ENCODE measurements around the gene DBNDD1.

DBNDD1 gene

GRCh38 chr16:90037276-90037675, 18.0 kb upstream of the DBNDD1 start:
- no peak for DNase-seq (ENCODE audit: extremely low read depth in 1 of 2, low read depth in 1 of 2)

- no peak for DNase-seq (ENCODE audit: extremely low read depth in 1 of 2, low read depth in 1 of 2)
These were observed 16.6 kb upstream of the DBNDD1 start for GRCh38 chr16:90035902-90036301.

DNA sequence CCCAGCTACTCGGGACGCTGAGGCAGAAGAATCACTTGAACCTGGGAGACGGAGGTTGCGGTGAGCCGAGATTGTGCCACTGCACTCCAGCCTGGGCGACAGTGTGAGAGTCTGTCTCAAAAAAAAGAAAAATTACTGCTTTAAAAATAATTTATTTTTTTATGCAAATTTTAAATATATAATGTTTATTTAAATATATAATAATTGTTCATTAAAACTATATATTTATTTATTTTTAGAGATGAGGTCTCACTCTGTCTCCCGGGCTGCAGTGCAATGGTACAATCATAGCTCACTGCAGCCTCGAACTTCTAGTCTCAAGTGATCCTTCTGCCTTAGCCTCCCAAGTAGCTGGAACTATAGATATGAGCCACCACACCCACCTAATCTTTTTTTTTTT, 15.2 kb upstream of the DBNDD1 start:
- DNase-seq (ENCODE audit: extremely low read depth in 1 of 2, low read depth in 1 of 2): no peak

DNA sequence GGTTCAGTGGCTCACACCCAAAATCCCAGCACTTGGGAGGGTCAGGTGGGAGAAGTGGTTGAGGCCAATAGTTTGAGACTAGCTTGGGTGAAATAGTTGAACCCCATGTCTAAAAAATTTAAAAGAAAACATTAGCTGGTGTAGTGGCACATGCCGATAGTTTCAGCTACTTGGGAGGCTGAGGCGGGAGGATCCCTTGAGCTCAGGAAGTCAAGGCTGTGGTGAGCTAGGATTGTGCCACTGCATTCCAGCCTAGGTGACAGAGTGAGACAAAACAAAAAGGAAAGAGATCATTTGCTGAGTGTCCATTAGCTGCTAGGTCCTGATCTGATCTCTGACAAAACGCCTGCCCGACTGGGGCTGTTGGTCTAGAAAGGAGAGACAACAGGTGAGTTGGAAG, 14.1 kb upstream of the DBNDD1 start:
- no peak for DNase-seq (ENCODE audit: extremely low read depth in 1 of 2, low read depth in 1 of 2)

DNA sequence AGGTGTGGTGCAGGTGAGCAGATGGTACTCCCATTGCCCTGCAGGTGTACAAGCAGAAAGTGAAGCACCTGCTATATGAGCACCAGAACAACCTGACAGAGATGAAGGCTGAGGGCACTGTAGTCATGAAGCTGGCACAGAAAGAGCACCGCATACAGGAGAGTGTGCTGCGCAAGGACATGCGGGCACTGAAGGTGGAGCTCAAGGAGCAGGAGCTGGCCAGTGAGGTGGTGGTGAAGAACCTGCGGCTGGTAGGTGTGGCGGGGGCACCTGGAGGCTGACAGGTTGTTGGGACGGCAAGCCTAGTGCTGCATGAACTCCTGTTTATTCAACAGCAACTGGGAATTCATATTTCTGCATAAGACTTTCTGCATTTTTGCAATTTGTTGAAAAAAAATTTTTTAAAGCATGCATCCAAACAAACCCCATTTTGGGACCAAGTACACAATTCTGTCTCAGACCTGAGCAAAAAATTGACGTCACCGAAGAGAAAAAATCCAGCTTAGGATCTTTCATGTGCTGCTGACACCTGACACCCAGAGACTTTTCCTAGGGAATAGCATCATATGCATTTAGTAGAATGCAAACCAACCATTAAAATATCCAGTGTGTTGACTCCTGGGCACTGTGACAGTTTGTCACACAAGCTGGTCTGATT, 13.5 kb upstream of the DBNDD1 start:
- no peak for DNase-seq (ENCODE audit: extremely low read depth in 1 of 2, low read depth in 1 of 2)

GRCh38 chr16:90031931-90032673, 12.8 kb upstream of the DBNDD1 start:
- no peak for DNase-seq (ENCODE audit: extremely low read depth in 1 of 2, low read depth in 1 of 2)

DNA sequence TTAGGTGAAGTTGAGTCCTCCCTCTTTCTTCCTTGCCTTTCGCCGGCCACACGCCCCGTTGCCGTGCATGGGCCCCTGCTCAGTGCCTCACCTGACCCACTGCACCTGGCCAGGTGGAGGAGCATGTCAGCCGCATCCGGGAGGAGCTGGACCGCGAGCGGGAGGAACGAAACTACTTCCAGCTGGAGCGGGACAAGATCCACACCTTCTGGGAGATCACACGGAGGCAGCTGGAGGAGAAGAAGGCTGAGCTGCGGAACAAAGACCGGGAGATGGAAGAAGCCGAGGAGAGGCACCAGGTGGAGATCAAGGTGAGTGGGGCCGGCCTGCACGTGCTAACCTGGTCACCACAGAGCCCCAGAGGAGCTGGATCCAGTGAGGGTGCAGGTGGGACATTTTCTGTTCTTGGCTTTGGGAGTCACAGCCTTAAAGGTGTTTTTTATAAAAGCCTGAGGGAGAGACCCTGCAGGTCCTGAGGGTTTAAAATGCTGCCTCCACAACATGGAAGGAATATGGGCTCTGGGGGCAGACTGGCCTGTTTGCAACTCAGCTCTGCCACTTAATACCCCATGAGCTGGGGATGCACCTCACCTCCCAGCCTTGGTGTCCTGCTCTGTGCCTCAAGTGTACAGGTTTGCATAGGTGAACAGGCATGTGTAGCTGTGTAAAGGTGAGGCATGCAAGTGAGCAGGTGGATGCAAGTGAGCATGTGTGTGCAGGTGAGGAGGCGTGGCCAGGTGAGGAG, 12.1 kb upstream of the DBNDD1 start:
- DNase-seq (ENCODE audit: extremely low read depth in 1 of 2, low read depth in 1 of 2): no peak

DNA sequence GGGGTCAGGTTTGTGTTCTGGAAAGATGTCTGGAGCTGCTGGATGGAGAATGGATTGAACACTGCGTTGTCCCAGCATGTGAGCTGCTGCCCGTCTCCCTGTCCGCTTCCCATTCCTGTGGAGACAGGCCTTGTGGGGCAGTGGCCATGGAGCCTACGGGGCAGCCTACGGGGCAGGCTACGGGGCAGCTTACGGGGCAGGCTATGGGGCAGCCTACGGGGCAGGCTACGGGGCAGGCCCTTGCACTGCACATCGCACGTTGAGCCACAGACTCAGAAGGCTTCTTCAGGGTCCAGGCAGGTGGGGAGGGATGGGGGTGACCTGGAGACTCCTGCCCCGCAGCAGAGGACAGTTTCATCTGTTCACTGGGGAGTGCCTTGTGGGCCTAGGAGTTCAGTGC, 9.7 kb upstream of the DBNDD1 start:
- no peak for DNase-seq (ENCODE audit: extremely low read depth in 1 of 2, low read depth in 1 of 2)

- DNase-seq (ENCODE audit: extremely low read depth in 1 of 2, low read depth in 1 of 2): no peak
These were observed 8.4 kb upstream of the DBNDD1 start for GRCh38 chr16:90027611-90028010.

DNA sequence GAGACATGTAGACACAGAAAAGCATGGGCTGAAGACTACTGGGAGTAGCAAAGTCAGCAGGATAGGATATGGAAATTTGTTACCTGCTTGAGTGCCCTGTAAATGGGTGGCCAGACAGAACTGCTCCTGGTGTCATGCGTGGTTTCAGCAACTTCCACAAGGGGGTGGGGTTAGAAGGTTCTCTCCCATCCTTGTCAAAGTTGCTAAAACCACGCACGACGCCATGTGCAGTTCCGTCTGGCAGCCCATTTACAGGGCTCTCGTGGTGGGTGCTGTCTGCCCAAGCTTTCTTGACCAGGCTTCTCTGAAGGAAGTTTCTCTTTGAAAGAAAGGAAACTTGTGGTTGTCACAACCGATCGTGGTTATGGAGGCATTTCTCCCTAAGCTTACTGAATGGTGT, 6.9 kb upstream of the DBNDD1 start:
- no peak for DNase-seq (ENCODE audit: extremely low read depth in 1 of 2, low read depth in 1 of 2)

- no peak for DNase-seq (ENCODE audit: extremely low read depth in 1 of 2, low read depth in 1 of 2)
These were observed 3.8 kb upstream of the DBNDD1 start for GRCh38 chr16:90023078-90023447.

GRCh38 chr16:90022209-90023077, 3.2 kb upstream of the DBNDD1 start:
- DNase-seq (ENCODE audit: extremely low read depth in 1 of 2, low read depth in 1 of 2): peak; percentile 57 to 75

DNA sequence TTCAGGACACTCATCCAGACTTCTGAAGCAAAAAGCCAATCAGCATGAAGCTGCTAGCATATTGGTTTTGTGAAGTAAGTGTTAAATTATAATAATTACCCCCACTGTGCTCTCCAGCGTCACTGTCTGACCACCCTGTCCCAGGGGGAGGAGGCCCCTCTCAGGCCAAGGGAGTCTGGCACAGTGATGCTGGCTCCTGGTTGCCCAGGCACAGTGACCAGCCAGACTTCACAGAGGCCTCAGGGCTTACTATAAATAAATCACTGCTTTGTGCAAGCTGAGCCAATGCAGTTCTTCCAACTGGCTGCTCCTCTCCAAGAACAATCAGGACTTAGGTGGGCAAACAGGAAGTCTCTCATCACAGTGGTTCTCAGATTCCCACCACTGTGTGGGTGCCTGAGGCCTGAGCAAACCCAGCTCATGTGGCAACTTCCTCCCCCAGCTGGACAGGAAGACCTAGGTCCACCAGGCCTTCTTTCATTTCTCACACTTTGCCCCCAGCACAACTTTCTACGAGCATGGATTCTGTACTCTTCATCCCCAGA, 1.7 kb upstream of the DBNDD1 start:
- DNase-seq (ENCODE audit: extremely low read depth in 1 of 2, low read depth in 1 of 2): no peak

- DNase-seq (ENCODE audit: extremely low read depth in 1 of 2, low read depth in 1 of 2): no peak
These were observed 1.1 kb upstream of the DBNDD1 start for GRCh38 chr16:90020260-90020837.

GRCh38 chr16:90019543-90020259, 445 bp upstream of the DBNDD1 start:
- no peak for DNase-seq (ENCODE audit: extremely low read depth in 1 of 2, low read depth in 1 of 2)

- no peak for DNase-seq (ENCODE audit: extremely low read depth in 1 of 2, low read depth in 1 of 2)
These were observed 982 bp downstream of the DBNDD1 start for GRCh38 chr16:90018297-90018651.

DNA sequence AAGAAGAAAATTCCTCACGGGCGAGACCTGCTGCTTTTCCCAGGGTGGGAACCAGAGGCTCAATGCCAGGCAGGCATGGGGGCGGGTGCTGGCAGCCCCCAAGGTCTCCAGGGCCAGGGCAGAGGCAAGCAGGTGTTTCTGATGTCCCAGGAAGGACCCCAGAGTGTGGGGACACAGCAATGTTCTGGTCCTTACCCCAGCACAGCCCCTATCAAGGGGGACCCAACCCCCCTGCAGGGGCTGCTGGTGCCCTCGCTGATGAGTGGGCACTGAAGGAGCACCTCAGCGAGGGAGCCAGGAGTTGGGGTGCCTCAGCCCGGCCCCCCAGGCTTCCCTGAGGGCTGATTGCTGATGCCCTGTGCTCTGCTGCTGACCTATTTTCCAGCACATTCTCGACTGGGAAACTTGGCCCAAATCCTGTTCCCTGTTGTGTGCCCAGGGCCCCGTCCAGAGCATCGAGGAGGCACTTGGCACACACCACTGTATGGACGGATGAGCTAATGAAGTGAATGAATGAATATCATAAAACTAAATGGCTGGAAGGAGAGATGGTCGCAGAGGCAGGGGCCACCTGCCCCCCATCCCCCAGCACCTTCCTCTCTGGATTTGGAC, 2.8 kb downstream of the DBNDD1 start:
- DNase-seq (ENCODE audit: extremely low read depth in 1 of 2, low read depth in 1 of 2): no peak

DNA sequence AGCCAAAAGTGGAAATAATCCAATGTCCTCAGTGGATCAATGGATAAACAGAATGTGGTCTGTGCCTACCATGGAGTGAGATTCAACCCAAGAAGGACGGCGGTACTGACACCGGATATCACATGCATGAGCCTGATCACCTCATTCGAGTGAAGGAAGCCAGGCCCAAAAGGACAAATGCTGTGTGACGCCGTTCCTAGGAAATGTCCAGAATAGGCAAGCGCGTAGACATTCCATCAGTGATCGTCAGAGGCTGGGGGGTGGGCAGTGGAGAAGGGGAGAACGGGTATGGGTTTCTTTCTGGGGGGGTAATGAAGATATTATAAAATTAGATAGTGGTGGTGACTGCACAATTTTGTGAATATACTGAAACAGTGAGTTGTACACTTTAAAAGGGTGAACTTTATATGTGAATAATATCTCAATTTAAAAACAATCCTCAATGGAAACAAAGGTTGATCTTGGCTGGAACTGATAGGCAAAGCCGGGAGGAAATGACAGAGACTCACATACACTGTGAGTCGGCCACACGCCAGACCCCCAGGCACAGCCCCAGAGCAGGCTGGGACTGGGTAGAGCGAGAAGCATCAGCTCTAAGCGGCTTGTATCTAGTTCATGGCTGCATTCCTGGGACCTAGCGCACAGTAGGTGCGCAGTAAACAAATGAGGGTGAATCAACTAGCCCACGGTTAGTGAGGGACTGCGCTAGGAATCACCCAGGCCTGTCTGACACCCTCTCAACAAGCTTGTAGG, 3.5 kb downstream of the DBNDD1 start:
- no peak for DNase-seq (ENCODE audit: extremely low read depth in 1 of 2, low read depth in 1 of 2)

Measured in stimulated activated CD8-positive, alpha-beta memory T cell treated with anti-CD3 and anti-CD28 coated beads, Interleukin-7, amount 100 ng/mL, for 48 hours (primary cell).